Parietal lobe (tissue), 1 donor: Measurements from ENCODE around the gene AREG. TPM values are rescaled to one million over a fixed set of nuclear protein-coding genes. Genes with fewer than 3 reads are reported as not detected.

ENCODE experiments used
- total RNA-seq: library from RNA; depleted of rRNA; stranded (reverse); fragments of >200 nt; gene quantifications from one replicate; pipeline ENCODE4 v1.2.3, GENCODE V29; 2014

Gene AREG, protein sequence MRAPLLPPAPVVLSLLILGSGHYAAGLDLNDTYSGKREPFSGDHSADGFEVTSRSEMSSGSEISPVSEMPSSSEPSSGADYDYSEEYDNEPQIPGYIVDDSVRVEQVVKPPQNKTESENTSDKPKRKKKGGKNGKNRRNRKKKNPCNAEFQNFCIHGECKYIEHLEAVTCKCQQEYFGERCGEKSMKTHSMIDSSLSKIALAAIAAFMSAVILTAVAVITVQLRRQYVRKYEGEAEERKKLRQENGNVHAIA
- total RNA-seq, result not detected

DNA sequence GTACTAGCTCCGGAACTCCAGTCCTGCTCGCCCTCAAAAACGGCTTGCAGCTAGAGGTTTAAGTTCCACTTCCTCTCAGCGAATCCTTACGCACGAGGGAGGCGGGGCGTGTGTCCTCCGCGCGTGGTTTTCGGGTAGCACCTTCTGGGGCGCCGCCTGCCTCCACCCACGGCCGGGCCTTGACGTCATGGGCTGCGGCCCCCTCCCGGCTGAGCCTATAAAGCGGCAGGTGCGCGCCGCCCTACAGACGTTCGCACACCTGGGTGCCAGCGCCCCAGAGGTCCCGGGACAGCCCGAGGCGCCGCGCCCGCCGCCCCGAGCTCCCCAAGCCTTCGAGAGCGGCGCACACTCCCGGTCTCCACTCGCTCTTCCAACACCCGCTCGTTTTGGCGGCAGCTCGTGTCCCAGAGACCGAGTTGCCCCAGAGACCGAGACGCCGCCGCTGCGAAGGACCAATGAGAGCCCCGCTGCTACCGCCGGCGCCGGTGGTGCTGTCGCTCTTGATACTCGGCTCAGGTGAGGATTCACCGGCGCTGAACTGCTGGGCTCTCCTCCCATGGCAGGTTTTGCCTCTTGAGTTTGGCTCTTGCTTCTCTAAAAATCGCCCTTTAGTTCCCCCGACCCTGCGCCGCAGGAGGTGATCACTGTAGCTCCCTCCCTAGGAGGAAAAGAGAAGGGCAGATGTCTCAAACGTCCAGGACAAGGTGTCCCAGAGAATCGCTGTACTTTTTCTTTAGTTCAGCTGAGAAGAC is at the start of gene AREG:
TSS of gene AREG (plus strand) at position 246 of the 752 bp plus-strand sequence. CDS start at position 456, 210 bp downstream.

Other genes with a start within 250 kb of the AREG start
- gene EPGN, start 136.7 kb upstream of the AREG start, total RNA-seq, result not detected
- gene EREG, start 80.0 kb upstream of the AREG start, total RNA-seq, result not detected